Fibroblast of skin of left biceps (primary cell): ENCODE results near the gene ATP5MC2.
A peak's percentile ranks its signal among the peaks of the same experiment; 100 is the strongest.
"Not testable (repeated sequence)": the region's sequence is repeated elsewhere in the genome, so short reads cannot be mapped to it uniquely, and the experiment has no call there.

Experiments
- DNase-seq, 2 experiments: peaks; one replicate each; pipeline ENCODE4 v3.0.0-alpha.2; 2013; ENCODE audit warnings: low read depth in 2 of 2

The ATP5MC2 gene

GRCh38 chr12:53694756-53695151 is 18.9 kb upstream of the ATP5MC2 start:
- DNase-seq: no peak

- no peak for DNase-seq
These were observed 12.3 kb upstream of the ATP5MC2 start for GRCh38 chr12:53688134-53688533.

- DNase-seq: no peak
These were observed 10.6 kb upstream of the ATP5MC2 start for GRCh38 chr12:53686436-53686835.

- DNase-seq: no peak
These were observed 8.9 kb upstream of the ATP5MC2 start for GRCh38 chr12:53684654-53685220.

GRCh38 chr12:53683983-53684382 is 8.1 kb upstream of the ATP5MC2 start:
- DNase-seq: no peak

DNA sequence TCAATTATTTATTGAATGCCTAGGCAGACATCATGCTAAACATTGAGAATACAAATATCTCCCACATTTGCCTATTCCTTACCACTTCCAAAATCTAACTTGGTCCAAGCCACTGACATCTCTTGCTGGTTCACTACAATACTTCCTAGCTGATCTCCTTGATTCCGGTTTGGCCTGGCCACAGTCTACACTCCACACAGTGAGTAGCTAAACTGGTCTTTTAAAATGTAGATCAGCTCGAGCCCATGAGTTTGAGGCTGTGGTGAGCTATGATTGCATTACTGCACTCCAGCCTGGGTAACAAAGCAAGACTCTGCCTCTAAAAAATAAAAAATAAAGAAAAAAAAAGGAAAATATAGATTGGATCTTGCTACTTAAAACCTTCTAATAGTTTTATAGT is 7.6 kb upstream of the ATP5MC2 start:
- no peak for DNase-seq

DNA sequence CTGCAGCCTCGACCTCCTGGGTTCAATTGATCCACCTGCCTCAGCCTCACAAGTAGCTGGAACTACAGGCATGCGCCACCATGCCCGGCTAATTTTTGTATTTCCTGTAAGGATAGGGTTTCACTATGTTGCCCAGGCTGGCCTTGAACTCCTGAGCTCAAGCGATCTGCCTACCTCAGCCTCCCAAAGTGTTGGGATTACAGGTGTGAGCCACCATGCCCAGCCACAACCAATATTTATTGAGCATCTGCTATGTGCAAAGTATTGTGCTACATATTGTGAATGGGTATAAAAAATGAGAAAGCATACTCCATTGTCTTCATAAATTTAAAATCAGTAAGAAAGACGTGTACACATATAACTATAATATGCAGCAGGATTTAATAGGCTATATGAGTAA is 4.2 kb upstream of the ATP5MC2 start:
- DNase-seq: not testable (repeated sequence)

DNA sequence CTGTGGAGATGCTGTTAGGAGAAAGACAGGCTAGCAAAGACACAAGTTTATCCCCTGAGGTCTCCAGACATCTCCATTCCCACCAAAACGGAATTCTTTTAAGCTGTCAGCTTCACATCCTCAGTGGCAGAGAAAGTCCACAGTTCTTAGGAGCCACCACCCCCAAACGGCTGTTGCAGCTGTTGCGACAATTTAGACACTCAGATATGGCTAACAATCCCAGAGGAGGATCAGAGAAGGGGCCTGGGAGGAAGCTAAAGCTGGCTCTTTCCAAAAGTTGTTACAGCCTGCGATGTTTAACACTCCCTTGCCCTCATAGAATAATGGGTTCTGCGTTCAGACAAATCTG is 1.9 kb upstream of the ATP5MC2 start:
- no peak for DNase-seq

DNA sequence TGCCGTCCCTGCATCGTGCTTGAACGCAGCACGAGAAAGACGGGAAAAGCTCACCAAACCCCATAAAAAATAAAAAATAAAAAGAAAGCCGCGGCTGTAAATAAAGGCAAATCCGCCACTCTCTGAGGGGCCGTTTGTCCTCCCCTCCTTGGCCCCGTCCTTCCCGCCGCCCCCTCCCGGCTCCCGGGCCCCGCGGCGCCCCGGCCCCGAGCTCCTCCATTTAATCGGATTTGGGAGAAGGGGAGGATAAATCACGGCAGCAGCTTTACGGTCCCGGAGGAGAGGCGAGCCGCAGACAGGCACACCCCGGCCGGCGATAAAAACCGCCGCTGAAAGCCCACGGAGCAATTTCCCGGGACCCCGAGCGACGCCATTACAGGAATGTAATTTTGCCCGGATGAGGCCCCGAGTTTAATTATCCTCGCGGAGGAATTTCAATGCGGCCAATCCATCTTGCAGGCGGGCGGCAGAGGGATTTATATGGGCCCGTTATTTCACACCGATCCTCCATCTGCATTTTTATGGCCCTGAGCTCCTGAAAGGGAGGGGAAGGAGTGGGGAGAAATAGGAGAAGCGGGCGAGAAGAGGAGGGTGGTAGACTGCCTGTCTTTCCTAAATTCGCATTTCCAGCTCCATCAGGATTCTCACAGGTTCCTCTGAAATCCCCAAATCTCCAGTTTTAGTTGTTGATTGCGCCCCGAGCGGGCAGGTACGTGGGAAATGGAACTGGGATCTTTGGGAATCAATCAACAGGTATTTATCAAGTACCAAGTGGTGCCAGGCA is 1.3 kb upstream of the ATP5MC2 start:
- no peak for DNase-seq

DNA sequence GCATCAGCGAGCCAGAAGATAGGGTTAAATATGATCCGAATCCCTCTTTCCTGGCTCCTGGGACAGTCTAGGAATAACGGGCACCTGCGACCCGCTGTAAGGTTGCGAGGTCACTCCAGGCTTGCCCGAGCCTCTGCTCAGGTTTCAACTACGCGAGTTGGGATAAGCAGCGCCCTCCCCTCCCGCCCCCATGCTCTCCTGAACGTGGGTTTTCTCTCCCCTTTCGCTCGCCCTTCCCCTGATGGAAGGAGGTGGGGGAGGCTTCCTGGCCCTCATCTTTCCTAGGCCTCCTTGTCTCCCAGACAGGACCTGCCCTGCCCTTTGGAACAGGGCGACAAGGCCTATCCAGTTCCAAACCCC is 753 bp upstream of the ATP5MC2 start:
- DNase-seq: no peak

GRCh38 chr12:53674977-53675700 is 744 bp downstream of the ATP5MC2 start:
- no peak for DNase-seq

DNA sequence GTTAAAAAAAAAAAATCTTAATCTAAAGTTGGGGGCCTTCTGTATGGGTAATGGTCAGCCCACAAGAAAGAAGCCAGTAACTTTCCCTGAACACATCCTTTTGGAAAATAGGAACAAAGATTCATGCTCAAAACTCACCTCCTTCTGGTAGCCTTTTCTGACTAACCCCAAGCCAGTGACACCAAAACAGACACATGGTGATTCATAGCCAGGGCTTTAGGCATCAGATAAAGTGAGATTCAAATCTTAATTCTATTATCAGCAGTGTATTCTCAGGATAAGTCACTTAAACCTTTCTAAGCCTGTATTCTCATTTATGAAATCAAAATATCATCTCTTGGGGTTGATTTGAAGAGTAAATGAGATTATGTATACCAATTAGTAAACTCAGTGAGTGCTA is 4.9 kb downstream of the ATP5MC2 start:
- no peak for DNase-seq

- no peak for DNase-seq
These were observed 5.6 kb downstream of the ATP5MC2 start for GRCh38 chr12:53670308-53670707.

DNA sequence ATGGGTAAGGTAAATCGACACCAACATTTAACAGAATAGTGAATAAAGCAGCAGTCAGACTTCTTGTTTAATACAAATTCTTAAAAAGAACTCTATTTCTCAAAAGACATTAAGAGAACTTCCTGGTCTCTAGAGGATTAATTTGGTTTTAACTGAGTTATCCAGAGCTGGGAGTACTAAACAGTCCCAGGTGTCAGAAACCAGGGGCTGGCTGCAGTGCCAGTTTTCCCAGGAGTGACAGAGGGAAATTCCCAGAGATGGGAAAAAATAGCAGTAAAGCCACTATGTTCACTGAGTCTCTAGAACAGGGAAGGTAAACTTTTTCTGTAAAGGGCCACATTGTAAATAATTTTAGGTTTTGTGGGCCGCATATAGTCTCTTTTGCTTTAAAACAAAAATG is 8.8 kb downstream of the ATP5MC2 start:
- no peak for DNase-seq

DNA sequence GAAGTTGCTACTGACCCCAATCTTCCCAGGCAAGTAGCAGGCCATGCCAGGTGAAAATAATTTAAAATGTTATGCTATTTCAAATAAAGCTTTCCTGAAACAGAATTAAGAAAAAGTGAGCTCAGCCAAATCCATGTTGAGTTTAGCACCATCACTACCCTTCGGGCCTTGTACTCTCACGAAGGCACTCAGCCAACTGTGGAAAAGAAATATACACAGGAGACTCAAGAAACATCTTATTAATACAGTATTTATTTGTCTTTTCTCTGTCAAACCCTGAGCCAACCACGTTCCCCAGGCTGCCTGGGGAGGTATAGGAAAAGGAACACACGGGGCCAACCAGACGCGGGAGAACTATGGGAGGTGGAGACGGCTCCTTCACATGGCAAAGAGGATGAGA is 10.9 kb downstream of the ATP5MC2 start:
- DNase-seq: no peak

DNA sequence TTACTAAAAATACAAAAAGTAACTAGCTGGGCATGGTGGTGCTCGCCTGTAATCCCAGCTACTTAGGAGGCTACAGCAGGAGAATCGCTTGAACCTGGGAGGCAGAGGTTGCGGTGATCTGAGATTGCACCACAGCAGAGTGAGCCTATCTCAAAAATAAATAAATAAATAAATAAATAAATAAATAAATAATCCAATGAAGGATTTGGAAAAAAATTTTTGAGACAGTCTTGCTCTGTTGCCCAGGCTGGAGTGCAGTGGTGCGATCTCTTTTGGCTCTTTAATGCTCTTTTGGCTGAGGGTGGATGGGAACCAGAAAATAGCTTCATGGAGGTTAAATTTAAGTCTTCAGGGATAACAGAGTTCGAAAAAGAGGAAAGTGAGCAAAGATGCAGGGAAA is 11.7 kb downstream of the ATP5MC2 start:
- no peak for DNase-seq

- DNase-seq: no peak
These were observed 15.8 kb downstream of the ATP5MC2 start for GRCh38 chr12:53660041-53660440.

DNA sequence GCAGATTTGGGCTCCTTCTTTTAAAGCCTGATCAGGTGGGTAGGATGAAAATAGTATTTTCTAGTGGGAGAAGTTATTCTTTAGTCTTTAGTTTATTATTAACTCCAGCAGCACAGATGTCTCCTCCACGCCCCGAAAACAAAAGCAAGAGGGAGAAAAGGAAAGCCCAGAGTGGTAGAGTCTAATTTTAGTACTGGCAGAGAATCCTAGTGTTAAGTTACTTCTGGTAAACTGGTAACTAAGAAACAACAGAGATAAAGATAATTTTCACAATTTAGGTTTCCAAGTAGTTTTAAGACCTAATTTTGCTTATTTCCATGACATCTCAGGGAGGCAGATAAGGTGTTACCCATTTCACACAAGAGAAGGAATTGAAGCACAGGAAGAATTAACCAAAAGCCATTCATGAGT is 16.3 kb downstream of the ATP5MC2 start:
- no peak for DNase-seq

DNA sequence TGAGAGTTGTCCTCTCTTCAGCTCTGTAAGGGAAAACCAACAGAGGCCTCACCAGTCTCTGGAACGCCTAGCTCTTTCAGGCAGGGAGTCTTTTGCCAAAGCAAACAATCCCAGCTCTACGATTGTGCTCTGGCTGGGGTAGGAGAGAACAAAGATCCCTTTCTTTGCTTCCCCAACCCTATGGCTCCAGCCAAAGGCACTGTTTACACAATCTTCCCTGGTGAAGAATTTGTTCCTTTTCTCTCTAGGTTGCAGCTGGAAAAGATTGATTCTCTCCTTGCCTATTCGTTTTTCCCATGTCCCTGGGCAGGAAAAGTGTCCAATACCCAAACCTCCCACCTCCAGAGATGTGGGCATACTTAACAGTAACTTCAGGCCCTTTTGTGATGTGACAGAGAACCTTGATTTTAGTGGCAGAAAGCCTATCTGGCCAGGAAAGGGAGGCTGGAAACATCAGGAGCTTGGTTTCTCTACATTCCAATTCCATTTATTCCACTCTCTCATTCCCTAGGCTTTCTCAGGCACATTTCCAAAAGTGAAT is 16.8 kb downstream of the ATP5MC2 start:
- peak in 1 of 2 experiments; percentile 31 for DNase-seq

- DNase-seq: no peak
These were observed 18.8 kb downstream of the ATP5MC2 start for GRCh38 chr12:53657041-53657440.

- DNase-seq: no peak
These were observed 22.3 kb downstream of the ATP5MC2 start for GRCh38 chr12:53653595-53653994.

DNA sequence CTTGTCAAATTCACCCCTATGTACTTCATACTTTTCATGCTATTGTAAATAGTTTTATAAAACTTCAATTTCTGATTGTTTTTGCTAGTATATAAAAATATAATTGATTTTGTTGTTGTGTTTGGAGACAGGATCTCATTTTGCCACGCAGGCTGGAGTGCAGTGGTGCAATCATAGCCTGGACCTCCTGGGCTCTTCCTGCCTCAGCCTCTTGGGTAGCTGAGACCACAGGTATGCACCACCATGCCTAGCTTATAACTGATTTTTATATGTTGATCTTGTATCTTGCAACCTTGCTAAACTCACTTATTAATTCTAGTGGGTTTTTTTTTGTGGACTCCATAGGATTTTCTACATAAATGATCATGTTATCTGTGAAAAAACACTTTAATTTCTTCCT is 23.5 kb downstream of the ATP5MC2 start:
- peak; percentile 14 to 18 for DNase-seq

- DNase-seq: no peak
These were observed 24.1 kb downstream of the ATP5MC2 start for GRCh38 chr12:53651737-53652136.
